GM12874 (cell line): ENCODE results near the gene COG7.

Experiments used
- CTCF ChIP-seq: IDR thresholded peaks from 2 replicates; pipeline ENCODE4 v1.5.1; 2011; ENCODE audit warnings: low read depth, mild to moderate bottlenecking, control low read depth, low read length, moderate library complexity; ENCODE audit not compliant: insufficient read depth

The COG7 gene

DNA sequence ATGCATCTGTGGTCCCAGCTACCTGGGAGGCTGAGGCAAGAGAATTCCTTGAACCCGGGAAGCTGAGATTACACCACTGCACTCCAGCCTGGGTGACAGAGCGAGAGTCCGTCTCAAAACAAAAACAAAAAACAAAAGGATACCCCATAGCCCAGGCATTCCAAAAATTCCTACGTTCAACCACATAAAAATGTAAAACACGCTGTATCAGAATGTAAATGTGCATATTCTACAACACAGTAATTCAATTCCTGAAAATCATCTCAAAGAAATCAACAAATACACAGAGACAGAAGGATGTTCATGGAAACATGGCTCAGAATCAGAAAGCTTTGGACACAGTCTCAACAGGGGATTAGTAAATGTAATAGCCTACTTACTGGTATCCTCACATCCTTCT lies 33.0 kb downstream of the COG7 start:
- no peak for TF ChIP-seq CTCF

- no peak for TF ChIP-seq CTCF
Measured at GRCh38 chr16:23416816-23417215, 36.2 kb downstream of the COG7 start.

GRCh38 chr16:23414731-23415130 lies 38.3 kb downstream of the COG7 start:
- no peak for TF ChIP-seq CTCF

DNA sequence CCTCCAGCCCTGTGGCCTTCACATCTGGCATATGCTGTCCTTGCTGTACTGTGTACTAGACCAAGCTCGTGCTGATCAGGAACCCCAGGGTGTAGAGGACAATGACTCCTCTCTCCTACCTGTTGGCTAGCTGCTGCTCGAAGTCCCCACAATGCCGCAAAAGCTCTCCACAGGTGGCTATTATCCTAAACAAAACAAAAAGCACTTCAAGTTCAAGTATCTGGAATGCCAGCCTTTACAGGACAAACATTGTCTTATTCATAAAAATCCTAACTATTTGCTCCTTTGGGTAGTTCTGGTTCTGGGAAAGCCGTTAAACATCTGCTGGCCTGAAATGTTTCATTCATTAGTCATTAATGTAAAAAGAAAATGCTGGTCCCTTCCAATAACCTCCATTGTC lies 42.8 kb downstream of the COG7 start:
- TF ChIP-seq CTCF = no peak

DNA sequence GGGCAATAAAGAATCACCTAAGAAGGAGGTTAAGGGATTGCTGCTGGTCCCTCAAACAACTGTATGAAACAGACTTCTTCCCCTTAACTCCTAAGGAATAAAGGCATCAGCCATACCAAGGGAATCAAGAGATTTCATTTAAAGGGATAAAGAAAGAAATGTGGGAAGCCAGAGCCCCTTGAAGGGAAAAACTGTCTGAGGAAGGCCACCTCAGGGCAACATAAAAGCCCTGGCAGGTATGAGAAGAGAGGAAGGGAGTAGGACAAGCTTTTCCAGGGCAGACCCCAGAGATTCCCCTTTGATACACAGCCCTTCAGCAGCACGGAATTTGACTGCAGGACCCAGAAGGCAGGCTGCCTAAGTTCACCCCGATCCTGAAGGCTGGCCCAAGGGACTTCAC lies 43.5 kb downstream of the COG7 start:
- no peak for TF ChIP-seq CTCF

- TF ChIP-seq CTCF = no peak
Measured at GRCh38 chr16:23408823-23409298, 44.1 kb downstream of the COG7 start.

GRCh38 chr16:23408242-23408822 lies 44.7 kb downstream of the COG7 start:
- no peak for TF ChIP-seq CTCF
